CD14-positive monocyte (primary cell): ENCODE results near the gene SENP8. TPM values are rescaled to one million over a fixed set of nuclear protein-coding genes. Genes with fewer than 3 reads are reported as not detected.

Experiments
- DNase-seq, 3 donors: peaks; one replicate each; pipeline ENCODE4 v3.0.0-alpha.2; 2011 to 2022
- H2AFZ ChIP-seq: 2 replicates; pipeline ENCODE4 v1.6.0; 2012; ENCODE audit warnings: mild to moderate bottlenecking, low read depth, low read length, inconsistent platforms; ENCODE audit not compliant: insufficient read depth, poor library complexity, severe bottlenecking
- H3K27ac ChIP-seq, 2 donors: 1 replicate in 1 of 2; 2 replicates in 1 of 2; pipeline ENCODE4 v1.5.1; 2012 to 2013; ENCODE audit warnings: low read length in 2 of 2, control low read depth in 1 of 2, inconsistent platforms in 1 of 2, low read depth in 1 of 2, mild to moderate bottlenecking in 1 of 2
- H3K27me3 ChIP-seq, 2 donors: one replicate each; pipeline versions ENCODE4 v1.6.0 to v1.6.1; 2011 to 2013; ENCODE audit warnings: low read length in 2 of 2; ENCODE audit not compliant: control insufficient read depth in 2 of 2, insufficient read depth in 2 of 2
- H3K36me3 ChIP-seq, 2 donors: replicated peaks in 1 of 2; 1 replicate in 1 of 2; 2 replicates in 1 of 2; pipeline versions ENCODE4 v1.5.1 to v1.6.1; 2012 to 2013; ENCODE audit warnings: low read length in 2 of 2, control low read depth in 1 of 2, inconsistent platforms in 1 of 2, mild to moderate bottlenecking in 1 of 2; ENCODE audit not compliant: insufficient read depth in 2 of 2, control insufficient read depth in 1 of 2
- H3K4me1 ChIP-seq, 2 donors: 1 replicate in 1 of 2; 2 replicates in 1 of 2; pipeline versions ENCODE4 v1.5.1 to v1.6.1; 2012 to 2013; ENCODE audit warnings: low read length in 2 of 2, control low read depth in 1 of 2, inconsistent platforms in 1 of 2, mild to moderate bottlenecking in 1 of 2, moderate library complexity in 1 of 2; ENCODE audit not compliant: insufficient read depth in 2 of 2, control insufficient read depth in 1 of 2
- H3K4me2 ChIP-seq: replicated peaks from 2 replicates; pipeline ENCODE3; 2012; ENCODE audit warnings: low read length, moderate library complexity, mild to moderate bottlenecking; ENCODE audit not compliant: poor library complexity, severe bottlenecking; ENCODE audit errors: extremely low read depth
- H3K4me3 ChIP-seq, 3 experiments: fragments of 200-600 bp in 1 of 3; sonication (generic) in 1 of 3; replicated peaks in 1 of 3; 1 replicate in 2 of 3; 2 replicates in 1 of 3; pipeline ENCODE4 v1.5.1; 2011 to 2013; ENCODE audit warnings: low read length in 3 of 3, mild to moderate bottlenecking in 3 of 3, control low read depth in 2 of 3, low read depth in 2 of 3, inconsistent platforms in 1 of 3, moderate library complexity in 1 of 3
- H3K79me2 ChIP-seq: 2 replicates; pipeline ENCODE4 v1.6.0; 2012; ENCODE audit warnings: mild to moderate bottlenecking, control low read depth, inconsistent platforms, low read length, moderate library complexity; ENCODE audit not compliant: insufficient read depth
- H3K9ac ChIP-seq: 2 replicates; pipeline ENCODE4 v1.6.0; 2017; ENCODE audit warnings: low read length, mild to moderate bottlenecking; ENCODE audit not compliant: insufficient read depth, poor library complexity, severe bottlenecking
- H3K9me3 ChIP-seq, 2 donors: replicated peaks in 1 of 2; 1 replicate in 1 of 2; 2 replicates in 1 of 2; pipeline versions ENCODE4 v1.5.1 to v1.6.1; 2012 to 2013; ENCODE audit warnings: low read length in 2 of 2, control low read depth in 1 of 2; ENCODE audit not compliant: control insufficient read depth in 1 of 2, insufficient read depth in 1 of 2
- H4K20me1 ChIP-seq: 2 replicates; pipeline ENCODE4 v1.6.0; 2012; ENCODE audit warnings: mild to moderate bottlenecking, low read length, control low read depth, moderate library complexity; ENCODE audit not compliant: insufficient read depth
- H3K27ac Mint-ChIP-seq, 7 donors: one replicate each; pipeline ENCODE4 v1.8.0; 2020; ENCODE audit warnings: mild to moderate bottlenecking in 7 of 7, mixed read lengths in 7 of 7, moderate library complexity in 6 of 7, inconsistent platforms in 2 of 7
- H3K27me3 Mint-ChIP-seq, 3 donors: one replicate each; pipeline ENCODE4 v1.8.0; 2021 to 2022; ENCODE audit warnings: low read depth in 3 of 3, mild to moderate bottlenecking in 3 of 3, mixed read lengths in 3 of 3, moderate library complexity in 3 of 3, inconsistent platforms in 1 of 3
- H3K36me3 Mint-ChIP-seq, 2 donors: one replicate each; pipeline ENCODE4 v1.8.0; 2020; ENCODE audit warnings: mixed read lengths in 2 of 2, inconsistent platforms in 1 of 2, mild to moderate bottlenecking in 1 of 2
- H3K4me1 Mint-ChIP-seq: one replicate; pipeline ENCODE4 v1.8.0; 2020; ENCODE audit warnings: mild to moderate bottlenecking, mixed read lengths
- H3K4me3 Mint-ChIP-seq, 2 donors: one replicate each; pipeline ENCODE4 v1.8.0; 2020; ENCODE audit warnings: mild to moderate bottlenecking in 2 of 2, mixed read lengths in 2 of 2, moderate library complexity in 1 of 2
- H3K9me3 Mint-ChIP-seq, 7 donors: one replicate each; pipeline ENCODE4 v1.8.0; 2020 to 2022; ENCODE audit warnings: mixed read lengths in 7 of 7, mild to moderate bottlenecking in 6 of 7, moderate library complexity in 6 of 7, inconsistent platforms in 2 of 7
- WGBS: methylation state at CpG from one replicate; pipeline ENCODE4 v1.1.5; 2013; ENCODE audit warnings: missing lambda C conversion rate; ENCODE audit not compliant: insufficient coverage; 5-methylcytosine and 5-hydroxymethylcytosine counted together
- intact Hi-C, 2 donors: fragments of 100-400 bp; cut with micrococcal nuclease; formaldehyde crosslinking; loops; one replicate each; pipeline versions ENCODE4 v1.15.0 to v1.15.1; 2023
- polyA plus RNA-seq, 3 donors: library from polyadenylated mRNA; depleted of rRNA in 1 of 3; unstranded in 2 of 3; stranded (reverse) in 1 of 3; fragments of 300-500 nt in 2 of 3; fragments of >200 nt in 1 of 3; fragmentation: Illumina TruSeq in 2 of 3; gene quantifications; 1 replicate in 2 of 3; 2 replicates in 1 of 3; pipeline ENCODE4 v1.2.3, GENCODE V29; 2012 to 2021
- TF ChIP-seq, protein P1 (sequence below): fragments of 200-600 bp; IDR thresholded peaks from one replicate; pipeline ENCODE4 v1.8.0; 2022; ENCODE audit warnings: antibody characterized with exemption, mild to moderate bottlenecking

Gene SENP8
- polyA plus RNA-seq, 3 donors = 0.52 to 1.4 (median 0.79) TPM

DNA sequence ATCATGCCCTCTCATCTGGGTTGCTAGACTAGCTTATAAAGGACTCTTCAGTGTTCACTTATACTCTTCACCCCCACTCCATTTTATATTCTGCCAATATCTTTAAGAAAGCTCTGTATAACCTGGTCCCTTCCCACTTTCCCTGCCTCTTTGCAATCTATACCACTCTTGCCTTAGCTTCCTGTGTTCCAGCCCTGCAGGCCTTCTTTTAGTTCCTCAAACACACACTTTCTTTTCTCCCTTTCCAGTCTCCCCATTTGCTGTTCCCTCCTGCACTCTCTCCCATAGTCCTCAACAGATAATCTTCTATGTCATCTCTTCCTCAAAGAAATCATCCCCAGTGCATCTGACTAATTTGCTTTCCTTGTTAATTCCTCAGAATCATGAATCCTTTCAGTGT, 28.7 kb downstream of the SENP8 start:
- no peaks in the 10 kb centered on the region for H3K9me3 Mint-ChIP-seq

DNA sequence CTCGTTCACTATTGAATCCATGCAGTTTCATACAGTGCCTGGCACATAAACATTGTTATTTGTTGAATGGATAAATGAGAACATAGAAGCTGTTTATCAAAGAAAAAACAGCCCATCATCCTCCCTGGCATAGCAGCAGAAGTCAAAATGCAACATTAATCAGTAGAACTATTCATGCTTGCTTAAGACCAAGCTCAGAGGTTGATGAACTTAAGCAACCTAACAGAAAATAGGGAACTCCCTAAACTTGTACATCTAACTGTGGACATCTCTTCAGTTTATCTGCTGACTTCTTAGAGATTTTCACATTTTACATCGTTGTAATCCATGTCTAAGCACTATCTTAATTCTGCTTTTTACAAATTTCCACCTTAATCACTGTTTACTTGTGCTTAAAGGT, 29.2 kb downstream of the SENP8 start:
- H3K4me1 Mint-ChIP-seq = peaks cover 13% of the 10 kb centered on the region
- H3K27ac ChIP-seq = no peak overlapping the region

More for the DNA sequence above, 28.7 kb downstream of the SENP8 start:
- Mint-ChIP-seq H3K4me3 (no peak overlapping the region), H3K4me1 (peaks cover 13% of the 10 kb centered on the region), H3K36me3 (no peaks in the 10 kb centered on the region), H3K27ac (peak overlapping the region in 1 of 7 donors; percentile 75), H3K27me3 (no peaks in the 10 kb centered on the region)
- no peak overlapping the region for H3K27ac ChIP-seq
- H3K27me3 ChIP-seq = no peaks in the 10 kb centered on the region
- no peaks in the 10 kb centered on the region for H3K9me3 ChIP-seq
- H3K4me2 ChIP-seq = no peak overlapping the region
- H4K20me1 ChIP-seq = no peaks in the 10 kb centered on the region
- intact Hi-C loops = no loop called here
- TF ChIP-seq, protein P1, sequence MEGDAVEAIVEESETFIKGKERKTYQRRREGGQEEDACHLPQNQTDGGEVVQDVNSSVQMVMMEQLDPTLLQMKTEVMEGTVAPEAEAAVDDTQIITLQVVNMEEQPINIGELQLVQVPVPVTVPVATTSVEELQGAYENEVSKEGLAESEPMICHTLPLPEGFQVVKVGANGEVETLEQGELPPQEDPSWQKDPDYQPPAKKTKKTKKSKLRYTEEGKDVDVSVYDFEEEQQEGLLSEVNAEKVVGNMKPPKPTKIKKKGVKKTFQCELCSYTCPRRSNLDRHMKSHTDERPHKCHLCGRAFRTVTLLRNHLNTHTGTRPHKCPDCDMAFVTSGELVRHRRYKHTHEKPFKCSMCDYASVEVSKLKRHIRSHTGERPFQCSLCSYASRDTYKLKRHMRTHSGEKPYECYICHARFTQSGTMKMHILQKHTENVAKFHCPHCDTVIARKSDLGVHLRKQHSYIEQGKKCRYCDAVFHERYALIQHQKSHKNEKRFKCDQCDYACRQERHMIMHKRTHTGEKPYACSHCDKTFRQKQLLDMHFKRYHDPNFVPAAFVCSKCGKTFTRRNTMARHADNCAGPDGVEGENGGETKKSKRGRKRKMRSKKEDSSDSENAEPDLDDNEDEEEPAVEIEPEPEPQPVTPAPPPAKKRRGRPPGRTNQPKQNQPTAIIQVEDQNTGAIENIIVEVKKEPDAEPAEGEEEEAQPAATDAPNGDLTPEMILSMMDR = no peak
- H3K4me3 ChIP-seq = no peak overlapping the region
- no peak for DNase-seq
- H2AFZ ChIP-seq = no peak overlapping the region
- no peaks in the 10 kb centered on the region for H3K79me2 ChIP-seq
- no peak overlapping the region for H3K9ac ChIP-seq
- peaks cover 11 to 12% of the 10 kb centered on the region in 2 donors for H3K4me1 ChIP-seq
- no peaks in the 10 kb centered on the region for H3K36me3 ChIP-seq

More for the DNA sequence above, 29.2 kb downstream of the SENP8 start:
- H3K36me3 Mint-ChIP-seq = no peaks in the 10 kb centered on the region
- no peaks in the 10 kb centered on the region for H3K79me2 ChIP-seq
- no peaks in the 10 kb centered on the region for H3K27me3 Mint-ChIP-seq
- intact Hi-C loops = no loop called here
- no peaks in the 10 kb centered on the region for H3K36me3 ChIP-seq
- WGBS = no CpG with 5 or more reads among the region's 2 CpGs
- H3K9ac ChIP-seq = no peak overlapping the region
- no peak overlapping the region for H3K4me3 ChIP-seq
- peak in 1 of 3 donors; percentile 26 for DNase-seq
- no peaks in the 10 kb centered on the region for H3K27me3 ChIP-seq
- H3K4me2 ChIP-seq = no peak overlapping the region
- TF ChIP-seq, protein P1 = no peak
- peaks cover 11 to 12% of the 10 kb centered on the region in 2 donors for H3K4me1 ChIP-seq
- no peaks in the 10 kb centered on the region for H3K9me3 ChIP-seq
- H3K4me3 Mint-ChIP-seq = no peak overlapping the region
- H2AFZ ChIP-seq = peak overlapping the region; percentile 10
- H4K20me1 ChIP-seq = no peaks in the 10 kb centered on the region
- H3K9me3 Mint-ChIP-seq = no peaks in the 10 kb centered on the region
- H3K27ac Mint-ChIP-seq = peak overlapping the region in 1 of 7 donors; percentile 31
